IMR-90 (cell line): Measurements from ENCODE around the gene RAD51B. TPM values are rescaled to one million over a fixed set of nuclear protein-coding genes. Genes with fewer than 3 reads are reported as not detected.

Experiments used
- ATAC-seq: fragments of 200-7000 bp; cut with Tn5 transposase; 2 replicates; pipeline ENCODE4 v1.9.1; 2020; ENCODE audit warnings: low read depth, mild to moderate bottlenecking, moderate library complexity
- BruUV-seq: library from RNA; stranded (reverse); fragments of 400-500 nt; replicated peaks from 2 replicates; lab custom pipeline; 2021; lab: Mats Ljungman, UMichigan
- CTCF ChIA-PET: fragments of 300-600 bp; formaldehyde crosslinking; extraction: SDS; loops from one replicate; lab custom pipeline; 2021; ENCODE audit warnings: antibody characterized with exemption; lab: Yijun Ruan, JAX
- POLR2A ChIA-PET: fragments of 300-600 bp; sonication (Branson Sonifier 250); formaldehyde crosslinking; loops from one replicate; lab custom pipeline; 2022; ENCODE audit warnings: antibody characterized with exemption; ENCODE audit not compliant: unreplicated experiment; lab: Charles Lee
- DNase-seq: peaks from one replicate; pipeline ENCODE4 v3.0.0; 2013
- H2AFZ ChIP-seq: replicated peaks from 2 replicates; pipeline ENCODE3; 2013; ENCODE audit warnings: low read length, mild to moderate bottlenecking; ENCODE audit not compliant: poor library complexity
- H2AK5ac ChIP-seq: 2 replicates; pipeline ENCODE4 v1.6.1; 2013; ENCODE audit warnings: low read depth, low read length, inconsistent platforms
- H2AK9ac ChIP-seq: replicated peaks from 2 replicates; pipeline ENCODE3; 2013; ENCODE audit warnings: mild to moderate bottlenecking, low read depth, low read length, moderate library complexity; ENCODE audit not compliant: poor library complexity
- H2BK120ac ChIP-seq: 2 replicates; pipeline ENCODE4 v1.6.1; 2013; ENCODE audit warnings: low read depth, low read length, inconsistent platforms
- H2BK15ac ChIP-seq: 3 replicates; pipeline ENCODE4 v1.6.1; 2013; ENCODE audit warnings: low read depth, low read length, inconsistent platforms
- H2BK20ac ChIP-seq: 2 replicates; pipeline ENCODE4 v1.6.1; 2013; ENCODE audit warnings: low read depth, mild to moderate bottlenecking, inconsistent platforms, low read length, moderate library complexity
- H2BK5ac ChIP-seq: 2 replicates; pipeline ENCODE4 v1.6.1; 2013; ENCODE audit warnings: mild to moderate bottlenecking, low read depth, low read length, inconsistent platforms; ENCODE audit not compliant: poor library complexity, severe bottlenecking
- H3K14ac ChIP-seq: replicated peaks from 2 replicates; pipeline ENCODE4 v1.6.1; 2013; ENCODE audit warnings: low read depth, low read length, inconsistent platforms
- H3K18ac ChIP-seq: 2 replicates; pipeline ENCODE4 v1.6.1; 2013; ENCODE audit warnings: low read depth, low read length, control low read depth
- H3K23ac ChIP-seq: 2 replicates; pipeline ENCODE4 v1.6.1; 2013; ENCODE audit warnings: low read depth, low read length, inconsistent platforms
- H3K27ac ChIP-seq: 2 replicates; pipeline ENCODE4 v1.5.1; 2013; ENCODE audit warnings: mild to moderate bottlenecking, control low read depth, low read length; ENCODE audit not compliant: insufficient read depth
- H3K27me3 ChIP-seq: 2 replicates; pipeline ENCODE4 v1.6.1; 2013; ENCODE audit warnings: low read length; ENCODE audit not compliant: control insufficient read depth, insufficient read depth
- H3K36me3 ChIP-seq: 2 replicates; pipeline ENCODE4 v1.6.1; 2013; ENCODE audit warnings: low read length, mixed read lengths; ENCODE audit not compliant: control insufficient read depth, insufficient read depth
- H3K4ac ChIP-seq: 2 replicates; pipeline ENCODE4 v1.6.1; 2013; ENCODE audit warnings: low read depth, low read length, inconsistent platforms
- H3K4me1 ChIP-seq: 2 replicates; pipeline ENCODE4 v1.6.1; 2013; ENCODE audit warnings: low read length, mixed read lengths; ENCODE audit not compliant: control insufficient read depth, insufficient read depth
- H3K4me2 ChIP-seq: 2 replicates; pipeline ENCODE4 v1.6.1; 2013; ENCODE audit warnings: low read depth, mild to moderate bottlenecking, control low read depth, low read length, moderate library complexity
- H3K4me3 ChIP-seq: 2 replicates; pipeline ENCODE4 v1.5.1; 2013; ENCODE audit warnings: low read depth, mild to moderate bottlenecking, control low read depth, low read length, moderate library complexity; ENCODE audit not compliant: insufficient read depth
- H3K56ac ChIP-seq: 2 replicates; pipeline ENCODE4 v1.6.1; 2013; ENCODE audit warnings: low read length, inconsistent platforms; ENCODE audit not compliant: insufficient read depth; ENCODE audit errors: extremely low read depth
- H3K79me1 ChIP-seq, 2 experiments: 2 replicates each; pipeline ENCODE4 v1.6.1; 2013; ENCODE audit warnings: low read length in 2 of 2, inconsistent platforms in 1 of 2, low read depth in 1 of 2
- H3K9ac ChIP-seq: 2 replicates; pipeline ENCODE4 v1.6.1; 2013; ENCODE audit warnings: low read depth, low read length, control low read depth
- H3K9me1 ChIP-seq: 2 replicates; pipeline ENCODE4 v1.6.1; 2013; ENCODE audit warnings: low read length, inconsistent platforms; ENCODE audit not compliant: insufficient read depth
- H3K9me3 ChIP-seq: 2 replicates; pipeline ENCODE4 v1.6.1; 2013; ENCODE audit warnings: low read length; ENCODE audit not compliant: control insufficient read depth, insufficient read depth
- H4K20me1 ChIP-seq: 2 replicates; pipeline ENCODE4 v1.6.1; 2013; ENCODE audit warnings: low read length, inconsistent platforms; ENCODE audit not compliant: insufficient read depth
- H4K5ac ChIP-seq: 2 replicates; pipeline ENCODE4 v1.6.1; 2013; ENCODE audit warnings: mild to moderate bottlenecking, low read depth, low read length, control low read depth
- H4K8ac ChIP-seq, 2 experiments: 2 replicates each; pipeline ENCODE4 v1.6.1; 2013; ENCODE audit warnings: low read depth in 2 of 2, low read length in 2 of 2, control low read depth in 1 of 2, inconsistent platforms in 1 of 2
- H4K91ac ChIP-seq: 2 replicates; pipeline ENCODE4 v1.6.1; 2013; ENCODE audit warnings: low read depth, low read length, inconsistent platforms; ENCODE audit not compliant: insufficient read depth
- BHLHE40 ChIP-seq: fragments of 150-350 bp; IDR thresholded peaks from 2 replicates; pipeline ENCODE4 v1.6.1; 2016; ENCODE audit warnings: mild to moderate bottlenecking, low read depth, low read length
- CEBPB ChIP-seq: IDR thresholded peaks from 2 replicates; pipeline ENCODE4 v1.6.1; 2012; ENCODE audit warnings: low read depth, low read length, improper control_type of control experiment
- CHD1 ChIP-seq: IDR thresholded peaks from 2 replicates; pipeline ENCODE4 v1.6.1; 2012; ENCODE audit warnings: low read depth, low read length, improper control_type of control experiment
- CTCF ChIP-seq: conservative IDR thresholded peaks from 2 replicates; pipeline ENCODE4 v1.5.1; 2012; ENCODE audit warnings: mild to moderate bottlenecking, low read depth, low read length, improper control_type of control experiment
- ELK1 ChIP-seq: fragments of 150-350 bp; IDR thresholded peaks from 2 replicates; pipeline ENCODE4 v1.6.1; 2016; ENCODE audit warnings: low read depth, mild to moderate bottlenecking, low read length, moderate library complexity, borderline replicate concordance
- FOS ChIP-seq: fragments of 150-350 bp; IDR thresholded peaks from 2 replicates; pipeline ENCODE4 v1.6.1; 2016; ENCODE audit warnings: low read depth, low read length
- MAFK ChIP-seq: IDR thresholded peaks from 2 replicates; pipeline ENCODE4 v1.6.1; 2012; ENCODE audit warnings: low read depth, low read length, improper control_type of control experiment
- MXI1 ChIP-seq: IDR thresholded peaks from 2 replicates; pipeline ENCODE4 v1.6.1; 2012; ENCODE audit warnings: low read depth, mild to moderate bottlenecking, low read length, moderate library complexity, borderline replicate concordance
- NFE2L2 ChIP-seq: fragments of 150-350 bp; IDR thresholded peaks from 2 replicates; pipeline ENCODE4 v1.6.1; 2016; ENCODE audit warnings: low read depth, mild to moderate bottlenecking, low read length
- POLR2A ChIP-seq: IDR thresholded peaks from 2 replicates; pipeline ENCODE4 v1.6.1; 2012; ENCODE audit warnings: mild to moderate bottlenecking, low read depth, low read length
- RAD21 ChIP-seq: IDR thresholded peaks from 2 replicates; pipeline ENCODE4 v1.6.1; 2012; ENCODE audit warnings: low read length, improper control_type of control experiment
- RCOR1 ChIP-seq: IDR thresholded peaks from 2 replicates; pipeline ENCODE4 v1.6.1; 2012; ENCODE audit warnings: mild to moderate bottlenecking, low read length, improper control_type of control experiment; ENCODE audit not compliant: insufficient replicate concordance
- RFX5 ChIP-seq: IDR thresholded peaks from 2 replicates; pipeline ENCODE4 v1.8.0; 2012; ENCODE audit warnings: low read depth, mild to moderate bottlenecking, low read length, moderate library complexity
- WGBS, 2 experiments: methylation state at CpG; one replicate each; pipeline versions ENCODE4 v1.1.5 to v1.1.7; 2013; ENCODE audit warnings: missing lambda C conversion rate in 2 of 2; ENCODE audit not compliant: insufficient read length in 1 of 2; ENCODE audit errors: extremely low coverage in 2 of 2; 5-methylcytosine and 5-hydroxymethylcytosine counted together
- dilution Hi-C: fragments of 300-500 bp; cut with HindIII; formaldehyde crosslinking; loops from one replicate; pipeline ENCODE4 v1.14.3; 2018; ENCODE audit warnings: low sequenced_read_pairs; ENCODE audit not compliant: unreplicated experiment
- in situ Hi-C: fragments of 300-500 bp; cut with MboI; formaldehyde crosslinking; loops from 3 replicates; pipeline ENCODE4 v1.14.3; 2019; ENCODE audit warnings: low sequenced_read_pairs, inconsistent platforms, mixed read lengths
- intact Hi-C: fragments of 100-400 bp; cut with micrococcal nuclease; formaldehyde crosslinking; loops from 2 replicates; pipeline ENCODE4 v1.10.0; 2022
- polyA plus RNA-seq, 3 experiments: library from polyadenylated mRNA; depleted of rRNA; stranded (reverse); fragments of >200 nt; gene quantifications; 2 replicates each; pipeline ENCODE4 v1.2.3, GENCODE V29; 2012; ENCODE audit warnings: low replicate concordance in 1 of 3
- total RNA-seq: library from RNA; depleted of rRNA; stranded (reverse); fragments of >200 nt; gene quantifications from 2 replicates; pipeline ENCODE4 v1.2.3, GENCODE V29; 2012

Gene RAD51B
- total and polyA plus RNA-seq, 2 of the 4 experiments (the other 2 are of a cell fraction) = 5.1 to 18.8 TPM

GRCh38 chr14:68008491-68008890 is 188.9 kb downstream of the RAD51B start:
- Histone ChIP-seq H2AK9ac (no peak overlapping the region), H2AFZ (no peak overlapping the region), H3K4me3 (no peak overlapping the region), H2AK5ac (no peak overlapping the region), H3K9me1 (no peaks in the 10 kb centered on the region), H3K9ac (no peak overlapping the region), H4K5ac (no peak overlapping the region), H4K91ac (no peak overlapping the region), H3K9me3 (no peaks in the 10 kb centered on the region), H3K4me2 (no peak overlapping the region), H2BK15ac (no peak overlapping the region), H3K4me1 (no peaks in the 10 kb centered on the region), H3K36me3 (no peaks in the 10 kb centered on the region), H2BK20ac (no peak overlapping the region), H2BK5ac (no peak overlapping the region), H3K14ac (no peak overlapping the region), H3K4ac (no peak overlapping the region), H3K27ac (no peak overlapping the region), H3K56ac (no peak overlapping the region), H3K23ac (no peak overlapping the region), H4K8ac (no peak overlapping the region), H3K18ac (no peak overlapping the region), H3K27me3 (no peaks in the 10 kb centered on the region), H3K79me1 (no peaks in the 10 kb centered on the region), H4K20me1 (no peaks in the 10 kb centered on the region), H2BK120ac (no peak overlapping the region)
- POLR2A ChIA-PET = no interaction called here
- ATAC-seq = no peak
- intact Hi-C loops (no loop called here), dilution Hi-C loops (no loop called here), in situ Hi-C loops (no loop called here)
- WGBS, 2 experiments = no CpG with 5 or more reads among the region's 1 CpG
- TF ChIP-seq RAD21 = no peak
- TF ChIP-seq POLR2A = no peak
- no peak for TF ChIP-seq CEBPB
- TF ChIP-seq CTCF = no peak
- TF ChIP-seq MXI1 = no peak
- TF ChIP-seq RFX5 = no peak
- no peak for TF ChIP-seq MAFK
- no peak for TF ChIP-seq CHD1
- TF ChIP-seq NFE2L2 = no peak
- no peak for TF ChIP-seq RCOR1
- no peak for TF ChIP-seq FOS
- no peak for TF ChIP-seq BHLHE40
- no peak for TF ChIP-seq ELK1
- no peak for DNase-seq
- BruUV-seq = no TSS peak
- CTCF ChIA-PET = no interaction called here
